HFFc6 (cell line): Measurements from ENCODE around the gene LYST. TPM values are rescaled to one million over a fixed set of nuclear protein-coding genes. Genes with fewer than 3 reads are reported as not detected.

ENCODE experiments used
- DNase-seq: peaks from one replicate; pipeline ENCODE4 v3.0.0-alpha.2; 2018
- H3K27ac Mint-ChIP-seq: 2 replicates; pipeline ENCODE4 v1.8.0; 2020; ENCODE audit warnings: mild to moderate bottlenecking, mixed read lengths
- H3K27me3 Mint-ChIP-seq: 2 replicates; pipeline ENCODE4 v1.8.0; 2021; ENCODE audit warnings: mild to moderate bottlenecking, moderate library complexity, mixed read lengths; ENCODE audit not compliant: insufficient read depth
- H3K36me3 Mint-ChIP-seq: 2 replicates; pipeline ENCODE4 v1.8.0; 2021; ENCODE audit warnings: low read depth, mixed read lengths
- H3K4me1 Mint-ChIP-seq: 2 replicates; pipeline ENCODE4 v1.8.0; 2020; ENCODE audit warnings: low read depth, mixed read lengths
- H3K4me3 Mint-ChIP-seq: 2 replicates; pipeline ENCODE4 v1.8.0; 2020; ENCODE audit warnings: mild to moderate bottlenecking, moderate library complexity, mixed read lengths
- H3K9me3 Mint-ChIP-seq: 2 replicates; pipeline ENCODE4 v1.8.0; 2020; ENCODE audit warnings: mild to moderate bottlenecking, mixed read lengths
- CTCF ChIP-seq: fragments of 200-600 bp; sonication (generic); IDR thresholded peaks from 2 replicates; pipeline ENCODE4 v1.5.0; 2021; ENCODE audit warnings: antibody characterized with exemption, mild to moderate bottlenecking
- total RNA-seq, 6 experiments: library from RNA; stranded (reverse); fragmentation: NEBNext Ultra II Directional; extraction: Animal tissue kit (Norgen Biotek cat#: 25700); gene quantifications; 2 replicates in 1 of 6; 3 replicates in 5 of 6; pipeline ENCODE4 v1.2.3, GENCODE V29; 2021

Gene LYST
- total RNA-seq, 6 experiments from 2014 or later, result 13.2 to 18.9 (median 15.4) TPM

GRCh38 chr1:235874261-235874660 lies 7.6 kb upstream of the LYST start:
- Mint-ChIP-seq H3K27ac (no peak overlapping the region), H3K36me3 (no peaks in the 10 kb centered on the region), H3K4me3 (no peak overlapping the region), H3K27me3 (peaks cover 4% of the 10 kb centered on the region; the same call in 1 of the 2 replicates), H3K9me3 (no peaks in the 10 kb centered on the region), H3K4me1 (no peaks in the 10 kb centered on the region)
- no peak for TF ChIP-seq CTCF
- no peak for DNase-seq

DNA sequence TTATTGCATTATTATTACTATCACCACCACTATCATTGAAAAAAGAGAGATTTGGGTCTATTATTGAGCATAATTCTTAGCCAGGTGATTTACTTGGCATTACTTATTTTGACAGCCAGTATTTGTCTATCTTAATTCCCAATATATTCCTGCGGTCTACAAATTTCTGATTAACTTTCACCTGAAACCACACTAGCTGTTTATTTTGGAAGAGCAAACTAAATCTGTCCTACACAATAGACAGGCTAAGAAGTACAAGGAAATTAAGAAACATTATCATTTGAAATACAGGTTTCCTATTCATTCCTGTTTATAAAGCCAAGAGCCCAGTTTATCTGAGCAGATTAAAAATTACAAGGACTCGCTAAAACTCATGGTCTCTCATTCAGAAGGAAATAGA lies 6.9 kb upstream of the LYST start:
- Mint-ChIP-seq H3K27me3 (peaks cover 4% of the 10 kb centered on the region; the same call in 1 of the 2 replicates), H3K36me3 (no peaks in the 10 kb centered on the region), H3K4me3 (no peak overlapping the region), H3K27ac (no peak overlapping the region), H3K4me1 (no peaks in the 10 kb centered on the region), H3K9me3 (no peaks in the 10 kb centered on the region)
- TF ChIP-seq CTCF, result no peak
- no peak for DNase-seq

GRCh38 chr1:235873045-235873444 lies 6.3 kb upstream of the LYST start:
- peaks cover 2% of the 10 kb centered on the region; the same call in 1 of the 2 replicates for H3K4me1 Mint-ChIP-seq
- no peaks in the 10 kb centered on the region for H3K9me3 Mint-ChIP-seq
- no peak for DNase-seq
- no peak overlapping the region for H3K4me3 Mint-ChIP-seq
- TF ChIP-seq CTCF, result no peak
- peaks cover 4% of the 10 kb centered on the region; the same call in 1 of the 2 replicates for H3K27me3 Mint-ChIP-seq
- no peak overlapping the region for H3K27ac Mint-ChIP-seq
- H3K36me3 Mint-ChIP-seq, result no peaks in the 10 kb centered on the region

DNA sequence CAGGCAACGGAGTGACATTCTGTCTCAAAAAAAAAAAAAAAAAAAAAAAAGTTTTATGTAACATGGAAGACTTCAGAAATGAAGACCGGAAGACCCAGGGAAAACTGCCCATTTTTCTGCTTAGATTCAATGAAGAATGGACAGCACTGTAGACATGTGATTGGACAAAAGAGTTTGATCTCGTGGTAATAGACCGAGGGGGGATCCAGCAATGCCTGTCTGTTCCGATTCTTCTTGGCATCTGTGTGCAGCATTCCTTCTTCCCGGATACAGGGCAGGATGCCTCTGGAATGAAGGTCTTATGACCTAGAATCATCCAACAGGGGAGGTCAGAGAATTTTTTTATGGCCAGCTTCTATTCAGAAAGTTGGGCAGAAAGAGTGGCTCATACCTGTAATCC lies 5.6 kb upstream of the LYST start:
- no peaks in the 10 kb centered on the region for H3K36me3 Mint-ChIP-seq
- H3K4me1 Mint-ChIP-seq, result peaks cover 10% of the 10 kb centered on the region; the same call in 1 of the 2 replicates
- no peak for DNase-seq
- H3K9me3 Mint-ChIP-seq, result no peaks in the 10 kb centered on the region
- no peak overlapping the region for H3K27ac Mint-ChIP-seq
- no peak for TF ChIP-seq CTCF
- no peak overlapping the region for H3K4me3 Mint-ChIP-seq
- H3K27me3 Mint-ChIP-seq, result peaks cover 4% of the 10 kb centered on the region; the same call in 1 of the 2 replicates

DNA sequence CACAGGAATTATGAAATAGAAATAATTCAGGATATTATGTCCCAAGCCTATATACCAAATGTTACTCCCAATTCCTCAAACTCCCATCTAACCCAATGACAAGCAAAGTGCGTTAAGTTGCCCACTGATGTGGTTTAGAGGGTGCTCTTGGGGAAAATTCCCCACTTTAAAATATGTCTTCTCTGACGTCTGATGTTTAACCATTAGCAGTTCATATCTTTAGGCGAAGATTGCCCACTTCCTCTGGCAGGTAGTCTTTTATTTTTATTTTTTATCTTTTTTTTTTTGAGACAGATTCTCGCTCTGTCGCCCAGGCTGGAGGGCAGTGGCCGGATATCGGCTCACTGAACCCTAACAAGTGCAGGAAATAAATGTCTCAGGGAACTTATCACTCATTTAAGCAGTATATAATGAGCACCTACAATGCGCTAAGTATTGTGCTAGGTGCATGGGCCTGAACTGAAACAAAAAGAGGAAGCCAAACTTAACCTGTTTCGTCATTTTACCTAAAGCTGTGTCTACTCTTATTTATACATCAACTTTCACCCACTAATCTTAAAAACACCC lies 1.3 kb upstream of the LYST start:
- H3K27me3 Mint-ChIP-seq, result peaks cover 4% of the 10 kb centered on the region; the same call in 1 of the 2 replicates
- peaks cover 6% of the 10 kb centered on the region; the same call in 1 of the 2 replicates for H3K36me3 Mint-ChIP-seq
- peaks cover 37% of the 10 kb centered on the region for H3K4me1 Mint-ChIP-seq
- no peak for TF ChIP-seq CTCF
- DNase-seq, result no peak
- H3K27ac Mint-ChIP-seq, result peak overlapping the region; percentile 92; the same call in 1 of the 2 replicates
- peak overlapping the region; percentile 92 for H3K4me3 Mint-ChIP-seq
- no peaks in the 10 kb centered on the region for H3K9me3 Mint-ChIP-seq
